Fibroblast of lung (primary cell): Measurements from ENCODE around the gene THUMPD2. TPM values are rescaled to one million over a fixed set of nuclear protein-coding genes. Genes with fewer than 3 reads are reported as not detected.

Experiments
- DNase-seq, 2 donors: peaks; one replicate each; pipeline versions ENCODE4 v3.0.0 to v3.0.0-alpha.2; 2010; ENCODE audit warnings: low read depth in 2 of 2
- H2AFZ ChIP-seq: 2 replicates; pipeline ENCODE4 v1.5.1; 2012; ENCODE audit warnings: low read length, control low read depth, inconsistent platforms
- H3K27ac ChIP-seq: 2 replicates; pipeline ENCODE4 v1.5.1; 2011; ENCODE audit warnings: low read length, control low read depth; ENCODE audit not compliant: insufficient read depth
- H3K27me3 ChIP-seq: 2 replicates; pipeline ENCODE4 v1.5.1; 2011; ENCODE audit warnings: mild to moderate bottlenecking, low read length; ENCODE audit not compliant: control insufficient read depth, insufficient read depth
- H3K36me3 ChIP-seq: 2 replicates; pipeline ENCODE4 v1.5.1; 2011; ENCODE audit warnings: low read length; ENCODE audit not compliant: control insufficient read depth, insufficient read depth
- H3K4me1 ChIP-seq: 2 replicates; pipeline ENCODE4 v1.5.1; 2011; ENCODE audit warnings: low read length; ENCODE audit not compliant: control insufficient read depth, insufficient read depth; ENCODE audit errors: extremely low read depth
- H3K4me2 ChIP-seq: 2 replicates; pipeline ENCODE4 v1.5.1; 2011; ENCODE audit warnings: low read length, control low read depth; ENCODE audit not compliant: insufficient read depth; ENCODE audit errors: extremely low read depth
- H3K4me3 ChIP-seq, 4 experiments: fragments of 200-600 bp in 1 of 4; sonication (generic) in 1 of 4; replicated peaks in 1 of 4; 2 replicates each; pipeline ENCODE4 v1.5.1; 2011 to 2016; ENCODE audit warnings: low read length in 4 of 4, low read depth in 3 of 4, mild to moderate bottlenecking in 3 of 4, control low read depth in 2 of 4, inconsistent platforms in 1 of 4, mixed read lengths in 1 of 4; ENCODE audit not compliant: insufficient read depth in 1 of 4; ENCODE audit errors: control extremely low read depth in 1 of 4
- H3K79me2 ChIP-seq: 2 replicates; pipeline ENCODE4 v1.5.1; 2012; ENCODE audit warnings: mild to moderate bottlenecking, low read length, inconsistent platforms; ENCODE audit not compliant: control insufficient read depth, insufficient read depth
- H3K9ac ChIP-seq: 2 replicates; pipeline ENCODE4 v1.5.1; 2011; ENCODE audit warnings: mild to moderate bottlenecking, low read length, control low read depth; ENCODE audit not compliant: insufficient read depth
- H3K9me3 ChIP-seq: 2 replicates; pipeline ENCODE4 v1.5.1; 2012; ENCODE audit warnings: low read depth, low read length; ENCODE audit not compliant: control insufficient read depth, insufficient read depth
- H4K20me1 ChIP-seq: 2 replicates; pipeline ENCODE4 v1.5.1; 2011; ENCODE audit warnings: low read length; ENCODE audit not compliant: control insufficient read depth, insufficient read depth; ENCODE audit errors: extremely low read depth
- CTCF ChIP-seq, 2 donors: IDR thresholded peaks in 1 of 2; conservative IDR thresholded peaks in 1 of 2; 1 replicate in 1 of 2; 2 replicates in 1 of 2; pipeline ENCODE4 v1.5.1; 2011 to 2012; ENCODE audit warnings: low read length in 2 of 2, control low read depth in 1 of 2, inconsistent platforms in 1 of 2, low read depth in 1 of 2, mild to moderate bottlenecking in 1 of 2
- EZH2 ChIP-seq: IDR thresholded peaks from 2 replicates; pipeline ENCODE4 v1.5.1; 2012; ENCODE audit warnings: low read length, control low read depth, mild to moderate bottlenecking; ENCODE audit errors: missing control alignments
- polyA plus RNA-seq, 2 donors: library from polyadenylated mRNA; depleted of rRNA in 1 of 2; stranded (reverse) in 1 of 2; unstranded in 1 of 2; fragments of >200 nt; gene quantifications; 2 replicates each; pipeline ENCODE4 v1.2.1, GENCODE V29; 2011 to 2012; ENCODE audit warnings: missing spikeins in 1 of 2
- total RNA-seq: library from RNA; depleted of rRNA; stranded (reverse); fragments of >200 nt; gene quantifications from 2 replicates; pipeline ENCODE4 v1.2.1, GENCODE V29; 2014

The THUMPD2 gene
- total and polyA plus RNA-seq, 2 donors (not counting 1 experiment from before 2014, with no cell fraction given): 8.1 to 10.2 TPM

- Histone ChIP-seq H3K79me2 (no peaks in the 10 kb centered on the region), H3K27ac (no peak overlapping the region), H4K20me1 (no peaks in the 10 kb centered on the region), H3K36me3 (no peaks in the 10 kb centered on the region), H3K4me3 (no peak overlapping the region), H3K4me1 (no peaks in the 10 kb centered on the region), H3K4me2 (no peak overlapping the region), H2AFZ (no peak overlapping the region), H3K9ac (no peak overlapping the region), H3K9me3 (no peaks in the 10 kb centered on the region), H3K27me3 (no peaks in the 10 kb centered on the region)
- TF ChIP-seq EZH2 (no peak), CTCF (conservative IDR thresholded peaks at IDR 0.05 in 1 of 2, IDR thresholded peaks at IDR 0.05 in 1 of 2; ENCODE audit: low read depth in 1 of 2, low read length in 2 of 2) (no peak)
- DNase-seq: no peak
These were observed 73.4 kb downstream of the THUMPD2 start for GRCh38 chr2:39705638-39706037.

- Histone ChIP-seq H3K4me2 (no peak overlapping the region), H3K4me3 (no peak overlapping the region), H3K36me3 (no peaks in the 10 kb centered on the region), H3K9ac (no peak overlapping the region), H3K4me1 (no peaks in the 10 kb centered on the region), H2AFZ (no peak overlapping the region), H3K9me3 (no peaks in the 10 kb centered on the region), H3K27me3 (no peaks in the 10 kb centered on the region), H3K79me2 (no peaks in the 10 kb centered on the region), H4K20me1 (no peaks in the 10 kb centered on the region), H3K27ac (no peak overlapping the region)
- TF ChIP-seq CTCF (conservative IDR thresholded peaks at IDR 0.05 in 1 of 2, IDR thresholded peaks at IDR 0.05 in 1 of 2; ENCODE audit: low read depth in 1 of 2, low read length in 2 of 2): no peak
- no peak for TF ChIP-seq EZH2
- DNase-seq: no peak
These were observed 74.5 kb downstream of the THUMPD2 start for GRCh38 chr2:39704540-39704939.

GRCh38 chr2:39703181-39703872 is 75.7 kb downstream of the THUMPD2 start:
- Histone ChIP-seq H3K9me3 (no peaks in the 10 kb centered on the region), H3K27me3 (no peaks in the 10 kb centered on the region), H2AFZ (no peak overlapping the region), H3K27ac (no peak overlapping the region), H3K4me1 (no peaks in the 10 kb centered on the region), H3K79me2 (no peaks in the 10 kb centered on the region), H3K4me2 (no peak overlapping the region), H4K20me1 (no peaks in the 10 kb centered on the region), H3K4me3 (no peak overlapping the region), H3K36me3 (no peaks in the 10 kb centered on the region), H3K9ac (no peak overlapping the region)
- TF ChIP-seq CTCF (conservative IDR thresholded peaks at IDR 0.05 in 1 of 2, IDR thresholded peaks at IDR 0.05 in 1 of 2; ENCODE audit: low read depth in 1 of 2, low read length in 2 of 2) (no peak), EZH2 (no peak)
- DNase-seq: no peak
